ENCODE data around the gene SUPT20HL1.

SUPT20HL1 gene

DNA sequence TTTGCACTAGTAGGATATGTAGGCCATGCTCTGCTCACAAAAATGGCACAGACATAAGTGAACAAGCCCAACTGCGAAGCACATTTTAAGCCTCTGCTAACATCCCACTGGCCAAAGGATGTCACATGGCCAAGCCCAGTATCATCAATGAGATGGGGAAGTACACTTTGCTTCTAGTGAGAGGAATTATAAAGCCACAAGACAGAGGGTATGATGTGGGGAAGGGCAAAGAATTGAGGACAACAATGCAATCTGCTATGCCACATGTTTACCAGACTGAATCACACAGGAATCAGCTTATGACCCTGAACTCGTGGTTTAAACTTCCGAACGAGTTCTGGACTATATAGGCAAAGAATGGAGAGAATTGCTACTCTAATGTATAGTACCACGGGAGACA is 39.1 kb downstream of the SUPT20HL1 start:
- DNase-seq, result no peak

- DNase-seq, result no peak
Observed at GRCh38 chrX:24405959-24406358, 45.5 kb downstream of the SUPT20HL1 start.

Data from OCI-M1 (cell line).